ENCODE measurements around the gene PLEKHO2.

PLEKHO2 gene

GRCh38 chr15:64807051-64807749 is 34.5 kb upstream of the PLEKHO2 start:
- no peak overlapping the region for H3K4me3 ChIP-seq (ENCODE audit: insufficient read depth, low read length, poor library complexity, severe bottlenecking)
- H4K20me1 ChIP-seq (ENCODE audit: low read depth, low read length), result no peaks in the 10 kb centered on the region
- H3K9me3 ChIP-seq (ENCODE audit: insufficient read depth, low read length), result no peaks in the 10 kb centered on the region
- TF ChIP-seq EZH2phosphoT487 (conservative IDR thresholded peaks at IDR 0.05; ENCODE audit: low read length) (no peak), CTCF (IDR thresholded peaks at IDR 0.05; ENCODE audit: insufficient read depth, low read length, poor library complexity, severe bottlenecking) (no peak)
- no peaks in the 10 kb centered on the region for H3K9me2 ChIP-seq (replicated peaks; ENCODE audit: insufficient read depth, low read length)
- H3K36me3 ChIP-seq (ENCODE audit: low read length), result no peaks in the 10 kb centered on the region
- H3K4me2 ChIP-seq (ENCODE audit: low read depth, low read length, poor library complexity, severe bottlenecking), result no peak overlapping the region
- H3K27me3 ChIP-seq (ENCODE audit: low read length), result no peaks in the 10 kb centered on the region
- no peak overlapping the region for H3K9ac ChIP-seq (ENCODE audit: low read length)
- no peak overlapping the region for H2AFZ ChIP-seq (ENCODE audit: low read depth, low read length, severe bottlenecking)
- H3F3A ChIP-seq (ENCODE audit: insufficient read depth), result no peaks in the 10 kb centered on the region
- H3K79me2 ChIP-seq (ENCODE audit: insufficient read depth, low read length), result no peaks in the 10 kb centered on the region
- no peak overlapping the region for H3K27ac ChIP-seq (ENCODE audit: low read depth, low read length)

DNA sequence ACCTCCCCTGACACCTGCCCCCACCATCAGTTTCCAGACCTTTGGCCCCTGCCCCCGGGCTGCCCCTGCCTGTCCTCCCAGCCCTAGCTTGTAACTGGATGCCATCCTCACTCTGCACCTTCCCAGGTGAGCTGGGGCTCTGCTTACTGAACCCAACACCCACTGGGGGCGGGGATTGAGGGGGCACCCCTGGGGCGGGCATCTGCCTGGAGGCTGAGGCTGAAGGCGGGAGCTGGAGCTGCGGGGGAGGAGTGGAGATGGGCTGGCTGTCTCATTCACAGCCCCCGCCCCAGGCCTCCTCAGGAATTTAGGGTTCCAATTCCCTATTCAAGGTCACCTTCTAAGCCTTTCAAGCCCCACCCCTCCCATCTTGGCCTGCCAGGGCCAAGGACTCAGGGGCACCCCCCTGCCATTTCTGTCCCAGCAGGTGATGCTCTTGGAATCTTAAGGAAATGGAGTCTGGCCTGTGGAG is 33.9 kb upstream of the PLEKHO2 start:
- H3K27ac ChIP-seq (ENCODE audit: low read depth, low read length), result no peak overlapping the region
- H3F3A ChIP-seq (ENCODE audit: insufficient read depth), result no peaks in the 10 kb centered on the region
- H3K27me3 ChIP-seq (ENCODE audit: low read length), result no peaks in the 10 kb centered on the region
- no peak overlapping the region for H3K4me3 ChIP-seq (ENCODE audit: insufficient read depth, low read length, poor library complexity, severe bottlenecking)
- no peaks in the 10 kb centered on the region for H3K36me3 ChIP-seq (ENCODE audit: low read length)
- H3K4me2 ChIP-seq (ENCODE audit: low read depth, low read length, poor library complexity, severe bottlenecking), result no peak overlapping the region
- H3K79me2 ChIP-seq (ENCODE audit: insufficient read depth, low read length), result no peaks in the 10 kb centered on the region
- no peak overlapping the region for H3K9ac ChIP-seq (ENCODE audit: low read length)
- no peaks in the 10 kb centered on the region for H4K20me1 ChIP-seq (ENCODE audit: low read depth, low read length)
- TF ChIP-seq CTCF (IDR thresholded peaks at IDR 0.05; ENCODE audit: insufficient read depth, low read length, poor library complexity, severe bottlenecking), result no peak
- TF ChIP-seq EZH2phosphoT487 (conservative IDR thresholded peaks at IDR 0.05; ENCODE audit: low read length), result no peak
- no peaks in the 10 kb centered on the region for H3K9me2 ChIP-seq (replicated peaks; ENCODE audit: insufficient read depth, low read length)
- no peak overlapping the region for H2AFZ ChIP-seq (ENCODE audit: low read depth, low read length, severe bottlenecking)
- H3K9me3 ChIP-seq (ENCODE audit: insufficient read depth, low read length), result no peaks in the 10 kb centered on the region

DNA sequence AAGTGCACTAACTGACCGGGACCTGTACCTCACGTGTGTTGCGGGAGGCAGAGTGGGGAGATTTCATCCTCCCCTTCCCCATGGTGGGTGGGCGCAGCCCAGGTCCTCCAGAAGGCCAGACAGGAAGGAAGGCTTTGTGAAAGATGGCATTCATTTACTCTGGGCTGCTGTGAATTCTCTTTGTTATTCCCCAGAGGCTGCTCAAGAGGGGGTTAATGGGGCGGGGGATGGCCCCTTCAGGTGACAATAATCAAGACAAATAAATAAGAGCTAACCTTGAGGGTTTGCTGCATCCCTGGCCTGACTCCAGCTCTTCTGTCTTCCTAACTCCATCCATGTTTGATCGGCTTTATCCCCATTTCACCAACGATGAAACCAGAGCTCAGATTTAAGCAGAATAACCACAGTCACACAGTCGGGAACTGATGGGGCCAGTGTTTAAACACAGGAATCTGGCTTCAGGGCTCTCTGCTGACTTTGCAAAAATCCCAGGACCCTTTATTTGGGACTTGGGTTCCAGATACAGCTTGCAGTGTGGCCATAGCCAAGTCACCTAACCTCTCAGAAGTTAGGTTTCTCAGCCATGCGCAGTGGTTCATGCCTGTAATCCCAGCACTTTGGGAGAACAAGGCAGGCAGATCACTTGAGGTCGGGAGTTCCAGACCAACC is 32.8 kb upstream of the PLEKHO2 start:
- TF ChIP-seq CTCF (IDR thresholded peaks at IDR 0.05; ENCODE audit: insufficient read depth, low read length, poor library complexity, severe bottlenecking), result no peak
- TF ChIP-seq EZH2phosphoT487 (conservative IDR thresholded peaks at IDR 0.05; ENCODE audit: low read length), result no peak
- Histone ChIP-seq H3K36me3 (ENCODE audit: low read length) (no peaks in the 10 kb centered on the region), H3K9me2 (replicated peaks; ENCODE audit: insufficient read depth, low read length) (no peaks in the 10 kb centered on the region), H3K4me2 (ENCODE audit: low read depth, low read length, poor library complexity, severe bottlenecking) (no peak overlapping the region), H3K27ac (ENCODE audit: low read depth, low read length) (no peak overlapping the region), H4K20me1 (ENCODE audit: low read depth, low read length) (no peaks in the 10 kb centered on the region), H3K4me3 (ENCODE audit: insufficient read depth, low read length, poor library complexity, severe bottlenecking) (no peak overlapping the region), H3K27me3 (ENCODE audit: low read length) (no peaks in the 10 kb centered on the region), H3K79me2 (ENCODE audit: insufficient read depth, low read length) (no peaks in the 10 kb centered on the region), H2AFZ (ENCODE audit: low read depth, low read length, severe bottlenecking) (no peak overlapping the region), H3F3A (ENCODE audit: insufficient read depth) (no peaks in the 10 kb centered on the region), H3K9me3 (ENCODE audit: insufficient read depth, low read length) (no peaks in the 10 kb centered on the region), H3K9ac (ENCODE audit: low read length) (no peak overlapping the region)
